HepG2 (cell line): ENCODE data around the gene GP2. TPM values are rescaled to one million over a fixed set of nuclear protein-coding genes. Genes with fewer than 3 reads are reported as not detected.
A peak's percentile ranks its signal among the peaks of the same experiment; 100 is the strongest.

Source experiments
- CHD4 ChIP-seq: fragments of 200-600 bp; sonication (generic); IDR thresholded peaks from 2 replicates; pipeline ENCODE4 v1.7.0; 2017; ENCODE audit warnings: mild to moderate bottlenecking, low read length, borderline replicate concordance
- HMGA1 ChIP-seq: sonication (generic); formaldehyde crosslinking; conservative IDR thresholded peaks from 2 replicates; pipeline ENCODE4 v1.4.0; 2020; ENCODE audit warnings: missing genetic modification reagents
- KDM3A ChIP-seq: IDR thresholded peaks from 2 replicates; pipeline ENCODE4 v1.6.1; 2018; ENCODE audit warnings: low read depth, missing compliant biosample characterization
- KLF6 ChIP-seq: IDR thresholded peaks from 2 replicates; pipeline ENCODE4 v1.8.0; 2016; ENCODE audit warnings: missing biosample characterization, missing genetic modification reagents
- MBD4 ChIP-seq: IDR thresholded peaks from 2 replicates; pipeline ENCODE4 v1.6.1; 2012; ENCODE audit warnings: low read length, inconsistent platforms, borderline replicate concordance
- NR2F1 ChIP-seq, 2 experiments: fragments of 450-650 bp in 1 of 2; formaldehyde crosslinking in 1 of 2; IDR thresholded peaks; 2 replicates each; pipeline versions ENCODE4 v1.5.0 to v1.6.1; 2016 to 2020; ENCODE audit warnings: mild to moderate bottlenecking in 1 of 2, missing compliant biosample characterization in 1 of 2, missing genetic modification reagents in 1 of 2, moderate library complexity in 1 of 2
- SPEN ChIP-seq: sonication (generic); formaldehyde crosslinking; IDR thresholded peaks from 2 replicates; pipeline ENCODE4 v1.5.1; 2020; ENCODE audit warnings: low read depth, mild to moderate bottlenecking, missing genetic modification reagents
- SRF ChIP-seq: IDR thresholded peaks from 2 replicates; pipeline ENCODE4 v1.6.1; 2011; ENCODE audit warnings: mild to moderate bottlenecking, low read depth, low read length, moderate library complexity
- ZBTB8A ChIP-seq: sonication (generic); formaldehyde crosslinking; IDR thresholded peaks from 2 replicates; pipeline ENCODE4 v1.4.0; 2020; ENCODE audit warnings: mild to moderate bottlenecking, low read depth, missing genetic modification reagents, borderline replicate concordance
- ZFP37 ChIP-seq: sonication (generic); formaldehyde crosslinking; IDR thresholded peaks from 2 replicates; pipeline ENCODE4 v1.4.0; 2020; ENCODE audit warnings: missing genetic modification reagents, borderline replicate concordance
- ZFP62 ChIP-seq: sonication (generic); formaldehyde crosslinking; IDR thresholded peaks from 2 replicates; pipeline ENCODE4 v1.4.0; 2020; ENCODE audit warnings: missing genetic modification reagents
- ZNF160 ChIP-seq: sonication (generic); formaldehyde crosslinking; IDR thresholded peaks from 2 replicates; pipeline ENCODE4 v1.8.0; 2022; ENCODE audit warnings: mild to moderate bottlenecking, inconsistent platforms, missing genetic modification reagents
- ZNF317 ChIP-seq: sonication (generic); formaldehyde crosslinking; IDR thresholded peaks from 2 replicates; pipeline ENCODE4 v1.5.0; 2020; ENCODE audit warnings: mild to moderate bottlenecking, missing genetic modification reagents
- ZNF589 ChIP-seq: sonication (generic); formaldehyde crosslinking; conservative IDR thresholded peaks from 2 replicates; pipeline ENCODE4 v1.8.0; 2022; ENCODE audit warnings: mild to moderate bottlenecking, moderate library complexity, missing genetic modification reagents
- ZNF891 ChIP-seq: sonication (generic); formaldehyde crosslinking; IDR thresholded peaks from 2 replicates; pipeline ENCODE4 v1.5.0; 2020; ENCODE audit warnings: mild to moderate bottlenecking, missing genetic modification reagents
- polyA plus RNA-seq, 8 experiments: library from polyadenylated mRNA; depleted of rRNA in 3 of 8; stranded (reverse) in 7 of 8; unstranded in 1 of 8; fragments of >200 nt; fragmentation: Illumina TruSeq in 4 of 8; extraction: Trizol in 4 of 8; gene quantifications; 2 replicates each; pipeline versions ENCODE4 v1.2.1 to v1.2.3, GENCODE V29; 2011 to 2016; ENCODE audit warnings: low read depth in 4 of 8, missing spikeins in 1 of 8, mixed read lengths in 1 of 8; ENCODE audit not compliant: insufficient read depth in 1 of 8
- total RNA-seq, 5 experiments: library from RNA; depleted of rRNA; stranded (reverse); fragments of >200 nt; fragmentation: Illumina TruSeq; extraction: Trizol; gene quantifications; 2 replicates each; pipeline ENCODE4 v1.2.3, GENCODE V29; 2016; ENCODE audit warnings: low read depth in 1 of 5
- TF ChIP-seq, protein P1 (sequence below), 2 experiments: sonication (generic) in 1 of 2; formaldehyde crosslinking in 1 of 2; IDR thresholded peaks; 2 replicates each; pipeline versions ENCODE4 v1.6.1 to v1.9.0; 2014 to 2022; ENCODE audit warnings: antibody characterized with exemption in 1 of 2, borderline replicate concordance in 1 of 2, inconsistent platforms in 1 of 2, low read depth in 1 of 2, missing genetic modification reagents in 1 of 2
- TF ChIP-seq, protein P2 (sequence below): sonication (generic); formaldehyde crosslinking; IDR thresholded peaks from 2 replicates; pipeline ENCODE4 v1.4.0; 2020; ENCODE audit warnings: mild to moderate bottlenecking, low read depth, missing genetic modification reagents
- TF ChIP-seq, protein P3 (sequence below): sonication (generic); formaldehyde crosslinking; IDR thresholded peaks from 2 replicates; pipeline ENCODE4 v1.5.1; 2020; ENCODE audit warnings: mild to moderate bottlenecking, missing genetic modification reagents, borderline replicate concordance
- TF ChIP-seq, protein P4 (sequence below): fragments of 450-650 bp; IDR thresholded peaks from 2 replicates; pipeline ENCODE4 v1.6.1; 2016

Gene GP2
- total and polyA plus RNA-seq, 2 of the 13 experiments (the other 11 are each of a cell fraction or from before 2014, with no cell fraction given), result 0.15 to 0.69 TPM

DNA sequence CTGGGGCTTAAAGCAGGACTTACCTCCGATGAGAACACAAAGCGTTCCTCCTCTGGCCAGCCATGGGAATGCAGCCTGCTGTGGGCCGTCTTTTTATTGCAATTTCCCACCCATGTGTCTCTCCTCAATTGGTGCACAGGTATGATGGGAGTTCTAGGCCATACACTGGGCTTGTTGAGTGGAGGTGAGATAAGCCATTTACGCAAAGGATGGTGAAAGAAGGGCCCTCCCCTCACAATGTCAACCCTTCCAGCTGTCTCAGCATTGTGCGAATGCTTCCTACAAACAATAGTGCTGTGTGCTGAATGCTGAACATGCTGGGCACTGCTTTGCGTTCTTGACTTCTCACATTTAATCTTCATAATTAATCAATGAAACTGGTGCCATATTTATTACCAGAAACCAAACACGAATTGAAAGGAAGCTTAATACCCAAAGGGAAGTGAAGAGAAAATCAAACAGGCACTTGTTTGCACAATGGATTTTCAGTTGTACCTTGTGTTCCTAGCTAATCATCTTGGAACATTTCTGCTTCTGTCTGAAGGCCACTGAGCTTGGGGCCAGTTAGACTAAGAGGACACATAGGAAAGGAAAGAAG is at the start of gene GP2 (continued):
- TF ChIP-seq, protein P1, sequence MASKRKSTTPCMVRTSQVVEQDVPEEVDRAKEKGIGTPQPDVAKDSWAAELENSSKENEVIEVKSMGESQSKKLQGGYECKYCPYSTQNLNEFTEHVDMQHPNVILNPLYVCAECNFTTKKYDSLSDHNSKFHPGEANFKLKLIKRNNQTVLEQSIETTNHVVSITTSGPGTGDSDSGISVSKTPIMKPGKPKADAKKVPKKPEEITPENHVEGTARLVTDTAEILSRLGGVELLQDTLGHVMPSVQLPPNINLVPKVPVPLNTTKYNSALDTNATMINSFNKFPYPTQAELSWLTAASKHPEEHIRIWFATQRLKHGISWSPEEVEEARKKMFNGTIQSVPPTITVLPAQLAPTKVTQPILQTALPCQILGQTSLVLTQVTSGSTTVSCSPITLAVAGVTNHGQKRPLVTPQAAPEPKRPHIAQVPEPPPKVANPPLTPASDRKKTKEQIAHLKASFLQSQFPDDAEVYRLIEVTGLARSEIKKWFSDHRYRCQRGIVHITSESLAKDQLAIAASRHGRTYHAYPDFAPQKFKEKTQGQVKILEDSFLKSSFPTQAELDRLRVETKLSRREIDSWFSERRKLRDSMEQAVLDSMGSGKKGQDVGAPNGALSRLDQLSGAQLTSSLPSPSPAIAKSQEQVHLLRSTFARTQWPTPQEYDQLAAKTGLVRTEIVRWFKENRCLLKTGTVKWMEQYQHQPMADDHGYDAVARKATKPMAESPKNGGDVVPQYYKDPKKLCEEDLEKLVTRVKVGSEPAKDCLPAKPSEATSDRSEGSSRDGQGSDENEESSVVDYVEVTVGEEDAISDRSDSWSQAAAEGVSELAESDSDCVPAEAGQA (IDR thresholded peaks at IDR 0.05; ENCODE audit: low read depth), result no peak
- TF ChIP-seq, protein P1 (CRISPR knock-in tag; IDR thresholded peaks at IDR 0.05; ENCODE audit: borderline replicate concordance), result no peak
- TF ChIP-seq SPEN (no peak), ZNF589 (CRISPR knock-in tag) (no peak; the same call in 1 of the 2 replicates), KDM3A (CRISPR knock-in tag) (no peak), SRF (no peak), ZBTB8A (CRISPR knock-in tag) (0 out of 2 replicates have a peak, but pooled peaks have one; percentile 66), ZFP62 (CRISPR knock-in tag) (no peak), ZFP37 (CRISPR knock-in tag) (no peak), HMGA1 (no peak), NR2F1 (CRISPR knock-in tag; IDR thresholded peaks at IDR 0.05) (no peak), CHD4 (no peak), KLF6 (CRISPR knock-in tag) (no peak), ZNF160 (CRISPR knock-in tag) (no peak), MBD4 (no peak), ZNF317 (CRISPR knock-in tag) (no peak), ZNF891 (CRISPR knock-in tag) (no peak)
- TF ChIP-seq, protein P2, sequence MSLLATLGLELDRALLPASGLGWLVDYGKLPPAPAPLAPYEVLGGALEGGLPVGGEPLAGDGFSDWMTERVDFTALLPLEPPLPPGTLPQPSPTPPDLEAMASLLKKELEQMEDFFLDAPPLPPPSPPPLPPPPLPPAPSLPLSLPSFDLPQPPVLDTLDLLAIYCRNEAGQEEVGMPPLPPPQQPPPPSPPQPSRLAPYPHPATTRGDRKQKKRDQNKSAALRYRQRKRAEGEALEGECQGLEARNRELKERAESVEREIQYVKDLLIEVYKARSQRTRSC (CRISPR knock-in tag), result no peak
- TF ChIP-seq, protein P3, sequence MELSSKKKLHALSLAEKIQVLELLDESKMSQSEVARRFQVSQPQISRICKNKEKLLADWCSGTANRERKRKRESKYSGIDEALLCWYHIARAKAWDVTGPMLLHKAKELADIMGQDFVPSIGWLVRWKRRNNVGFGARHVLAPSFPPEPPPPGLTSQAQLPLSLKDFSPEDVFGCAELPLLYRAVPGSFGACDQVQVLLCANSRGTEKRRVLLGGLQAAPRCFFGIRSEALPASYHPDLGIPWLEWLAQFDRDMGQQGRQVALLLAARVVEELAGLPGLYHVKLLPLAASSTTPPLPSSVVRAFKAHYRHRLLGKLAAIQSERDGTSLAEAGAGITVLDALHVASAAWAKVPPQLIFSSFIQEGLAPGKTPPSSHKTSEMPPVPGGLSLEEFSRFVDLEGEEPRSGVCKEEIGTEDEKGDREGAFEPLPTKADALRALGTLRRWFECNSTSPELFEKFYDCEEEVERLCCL, result no peak
- TF ChIP-seq, protein P4, sequence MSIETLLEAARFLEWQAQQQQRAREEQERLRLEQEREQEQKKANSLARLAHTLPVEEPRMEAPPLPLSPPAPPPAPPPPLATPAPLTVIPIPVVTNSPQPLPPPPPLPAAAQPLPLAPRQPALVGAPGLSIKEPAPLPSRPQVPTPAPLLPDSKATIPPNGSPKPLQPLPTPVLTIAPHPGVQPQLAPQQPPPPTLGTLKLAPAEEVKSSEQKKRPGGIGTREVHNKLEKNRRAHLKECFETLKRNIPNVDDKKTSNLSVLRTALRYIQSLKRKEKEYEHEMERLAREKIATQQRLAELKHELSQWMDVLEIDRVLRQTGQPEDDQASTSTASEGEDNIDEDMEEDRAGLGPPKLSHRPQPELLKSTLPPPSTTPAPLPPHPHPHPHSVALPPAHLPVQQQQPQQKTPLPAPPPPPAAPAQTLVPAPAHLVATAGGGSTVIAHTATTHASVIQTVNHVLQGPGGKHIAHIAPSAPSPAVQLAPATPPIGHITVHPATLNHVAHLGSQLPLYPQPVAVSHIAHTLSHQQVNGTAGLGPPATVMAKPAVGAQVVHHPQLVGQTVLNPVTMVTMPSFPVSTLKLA, result no peak
